Stimulated activated CD8-positive, alpha-beta memory T cell treated with anti-CD3 and anti-CD28 coated beads, Interleukin-15, amount 100 ng/mL, for 48 hours (primary cell): ENCODE results near the gene PTPN14.

Experiments used
- DNase-seq, 2 donors: peaks; one replicate each; pipeline ENCODE4 v3.0.0-alpha.2; 2020; ENCODE audit warnings: low read depth in 2 of 2

Gene PTPN14

DNA sequence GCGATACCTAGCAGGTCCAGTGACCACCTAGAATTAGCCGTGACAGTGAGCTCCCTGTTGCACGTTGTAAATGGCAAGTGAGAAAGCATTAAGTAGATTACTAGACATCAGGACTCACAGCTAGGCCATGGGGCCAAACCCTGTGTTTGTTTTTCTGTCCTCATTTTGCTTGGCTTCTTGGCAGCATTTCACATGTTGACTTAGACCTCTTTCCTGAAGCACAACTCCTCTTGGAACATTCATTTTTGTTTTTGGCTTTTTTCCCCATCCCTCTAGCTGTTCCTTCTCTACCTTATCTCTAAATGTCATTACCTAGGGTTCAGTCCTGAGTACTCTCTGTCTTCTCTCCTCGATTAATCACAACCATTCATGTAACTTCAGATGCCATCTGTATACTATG, 16.9 kb upstream of the PTPN14 start:
- DNase-seq: no peak

DNA sequence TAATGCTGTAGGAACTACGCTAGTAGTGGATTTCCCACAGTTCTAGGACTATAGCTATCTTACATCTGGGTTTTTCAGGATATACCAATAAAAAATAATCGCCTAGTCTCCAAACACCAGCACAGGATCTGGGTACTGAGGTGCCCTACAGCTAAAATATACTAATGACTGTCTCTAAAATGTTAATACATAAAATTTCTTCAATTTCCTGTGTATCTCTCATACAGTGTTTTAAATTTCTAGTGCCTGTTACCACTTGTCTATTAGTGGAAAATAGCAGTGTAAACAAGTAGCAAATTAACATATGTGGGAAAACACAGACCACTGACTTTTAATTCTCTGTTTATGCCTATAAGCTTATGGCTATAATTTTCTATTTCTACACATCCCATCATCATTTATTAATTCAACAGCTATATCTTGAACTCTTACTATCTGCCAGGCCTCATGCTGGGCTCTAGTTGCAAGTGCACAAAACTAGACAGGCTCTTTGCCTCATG, 16.1 kb upstream of the PTPN14 start:
- DNase-seq: no peak

DNA sequence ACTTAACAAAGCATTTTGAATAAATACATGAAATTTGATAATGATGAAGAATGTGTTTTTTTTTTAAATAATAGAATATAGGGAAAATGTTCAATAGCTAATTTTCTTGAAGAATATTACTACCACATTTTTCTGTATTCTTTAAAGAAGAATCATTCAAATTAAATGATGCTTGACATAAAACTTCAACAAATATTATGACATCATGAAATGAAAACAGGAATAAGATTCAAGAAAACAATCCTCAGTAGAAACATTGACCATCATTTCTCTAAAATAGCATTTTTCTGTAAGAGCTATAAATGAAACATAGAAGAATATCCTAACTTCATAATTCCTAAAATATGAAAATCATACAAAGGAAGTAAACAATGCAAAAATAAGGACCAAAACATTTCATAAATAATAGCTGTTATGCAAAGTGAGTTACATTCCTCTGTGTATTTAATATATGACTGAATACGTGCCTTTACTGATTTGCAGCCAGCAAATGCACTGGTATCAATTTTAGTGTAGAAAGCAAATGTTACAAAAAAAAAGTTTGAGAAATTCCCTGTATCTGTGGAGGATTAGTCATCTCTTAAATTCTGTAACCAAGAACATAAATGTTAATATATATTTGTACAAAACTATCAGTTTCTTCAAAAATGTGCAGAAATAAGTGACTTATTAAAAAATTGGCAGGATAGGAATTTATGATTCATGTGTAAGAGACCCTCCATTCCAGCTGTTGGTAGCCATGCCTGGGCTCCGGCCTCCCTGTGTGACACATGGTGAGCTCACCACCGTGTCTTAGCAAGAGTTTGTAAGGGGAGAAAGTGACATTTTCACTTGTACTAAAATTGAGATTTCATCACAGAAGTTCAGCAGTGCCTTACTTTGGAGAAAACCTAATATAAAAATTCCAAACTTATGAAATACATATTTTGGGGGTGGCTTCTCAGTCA, 15.0 kb upstream of the PTPN14 start:
- DNase-seq: peak in 1 of 2 donors; percentile 21

DNA sequence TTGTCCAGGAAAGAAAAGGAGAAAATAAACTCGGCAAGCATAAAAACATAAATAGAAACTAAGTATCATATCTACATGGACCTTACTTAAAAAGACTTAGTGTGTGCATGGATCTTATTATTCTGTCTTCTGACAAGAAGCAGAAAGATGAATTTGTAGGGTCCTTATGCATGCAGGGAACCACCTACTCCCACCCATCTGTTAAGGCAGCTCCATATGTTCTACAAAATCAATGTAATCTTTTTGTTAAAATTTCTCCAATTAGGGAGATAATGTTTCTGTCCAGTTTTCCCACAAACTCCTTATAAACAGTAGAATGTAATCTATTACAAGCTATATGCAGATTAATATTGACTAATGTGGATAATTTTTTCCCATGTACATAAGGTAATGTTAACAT, 13.9 kb upstream of the PTPN14 start:
- no peak for DNase-seq

DNA sequence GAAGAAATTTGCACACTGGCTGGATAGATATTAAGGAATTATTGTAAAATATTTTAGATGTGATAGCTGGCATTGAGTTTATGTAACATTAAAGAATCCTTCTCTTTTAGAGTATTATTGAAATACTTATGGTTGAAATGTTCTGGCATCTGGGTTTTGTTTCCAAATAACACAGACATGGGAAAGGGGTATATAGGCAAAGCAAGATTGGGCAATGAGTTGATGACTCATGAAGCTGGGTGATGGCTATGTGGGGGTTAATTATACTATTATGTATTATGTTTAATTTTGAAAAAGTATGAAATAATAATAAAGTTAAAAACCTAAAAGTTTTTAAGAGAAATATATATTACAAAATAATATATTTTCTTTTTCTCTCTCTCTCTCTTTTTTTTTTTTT, 12.5 kb upstream of the PTPN14 start:
- DNase-seq: no peak

DNA sequence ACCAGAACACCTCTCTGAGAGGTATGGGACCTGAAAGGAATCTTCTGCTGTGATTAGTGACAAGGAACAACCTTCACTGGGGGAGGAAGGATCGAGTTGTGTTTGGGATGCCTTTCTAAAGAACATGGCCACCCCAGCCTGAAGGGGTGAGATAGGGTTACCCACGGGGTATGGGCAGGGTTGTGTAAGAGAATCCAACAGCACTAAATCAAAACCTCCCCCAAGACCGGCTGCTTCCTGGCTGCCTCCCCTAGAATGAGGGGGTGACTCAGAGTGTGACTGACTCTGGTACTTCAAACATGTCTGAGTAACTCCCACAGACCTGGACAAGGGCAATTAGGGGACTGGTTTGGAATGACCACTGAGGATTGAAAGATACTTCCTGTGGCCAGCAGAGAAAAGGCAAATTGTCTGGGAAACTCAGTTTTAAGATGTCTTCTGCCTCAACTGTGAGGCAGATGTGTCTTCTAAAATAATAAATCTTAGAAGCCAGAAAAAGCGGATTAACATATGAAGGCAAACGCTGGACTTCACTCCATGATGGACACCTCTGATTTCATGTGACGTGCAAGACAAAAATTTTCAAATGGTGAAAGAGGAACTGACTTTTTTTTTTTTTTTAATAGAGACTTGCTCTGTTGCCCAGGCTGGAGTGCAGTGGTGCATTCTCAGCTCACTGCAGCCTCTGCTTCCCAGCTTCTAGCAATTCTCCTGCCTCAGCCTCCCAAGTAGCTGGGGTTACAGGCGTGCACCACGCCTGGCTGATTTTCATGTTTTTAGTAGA, 6.7 kb upstream of the PTPN14 start:
- no peak for DNase-seq

DNA sequence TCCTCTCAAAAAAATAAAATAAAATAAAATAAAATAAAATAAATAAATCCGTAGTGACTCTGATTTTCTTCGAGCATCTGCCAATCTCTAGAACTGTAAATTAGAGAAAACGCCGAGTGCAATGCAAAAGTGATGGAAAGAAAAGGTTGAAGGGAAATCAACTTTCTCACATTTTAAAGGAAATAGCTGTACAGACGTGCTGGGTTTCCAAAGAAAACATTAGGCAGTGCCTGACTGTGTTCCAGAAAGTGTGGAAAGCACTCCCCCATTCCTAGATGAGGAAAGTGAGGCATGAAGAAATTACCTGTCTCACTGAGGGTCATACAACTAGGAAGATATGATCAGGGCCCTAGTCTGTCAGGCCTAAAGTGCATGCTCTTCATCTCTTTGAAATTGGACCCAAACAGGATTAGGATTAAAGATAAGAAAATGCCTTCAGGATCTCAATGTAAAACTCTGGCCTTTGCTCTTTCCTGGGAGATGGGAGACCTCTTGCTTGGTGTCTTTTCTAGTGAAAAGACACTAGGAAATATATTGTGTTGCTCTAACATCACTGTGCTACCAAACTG, 1.8 kb upstream of the PTPN14 start:
- no peak for DNase-seq

DNA sequence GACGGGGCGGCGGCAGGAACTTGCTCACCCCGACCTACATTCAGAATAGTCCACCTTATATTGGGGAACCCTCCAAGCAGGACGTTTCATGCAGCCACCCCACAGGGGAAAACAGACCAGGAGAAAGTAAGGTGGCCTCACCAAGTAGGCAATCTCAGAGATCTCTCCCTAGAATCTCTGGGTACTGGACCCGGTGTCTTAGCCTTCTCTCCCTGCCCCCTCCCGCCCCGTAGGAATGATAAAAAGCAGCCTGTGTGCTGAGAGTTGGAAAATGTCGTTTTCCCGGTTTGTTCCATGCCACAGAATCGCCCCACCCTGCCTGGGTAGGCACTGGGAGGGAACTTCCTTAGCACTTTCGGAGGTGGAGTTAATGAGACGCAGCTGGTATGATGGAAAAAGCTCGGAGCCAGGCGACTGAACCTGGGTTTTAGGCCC, 789 bp upstream of the PTPN14 start:
- no peak for DNase-seq

DNA sequence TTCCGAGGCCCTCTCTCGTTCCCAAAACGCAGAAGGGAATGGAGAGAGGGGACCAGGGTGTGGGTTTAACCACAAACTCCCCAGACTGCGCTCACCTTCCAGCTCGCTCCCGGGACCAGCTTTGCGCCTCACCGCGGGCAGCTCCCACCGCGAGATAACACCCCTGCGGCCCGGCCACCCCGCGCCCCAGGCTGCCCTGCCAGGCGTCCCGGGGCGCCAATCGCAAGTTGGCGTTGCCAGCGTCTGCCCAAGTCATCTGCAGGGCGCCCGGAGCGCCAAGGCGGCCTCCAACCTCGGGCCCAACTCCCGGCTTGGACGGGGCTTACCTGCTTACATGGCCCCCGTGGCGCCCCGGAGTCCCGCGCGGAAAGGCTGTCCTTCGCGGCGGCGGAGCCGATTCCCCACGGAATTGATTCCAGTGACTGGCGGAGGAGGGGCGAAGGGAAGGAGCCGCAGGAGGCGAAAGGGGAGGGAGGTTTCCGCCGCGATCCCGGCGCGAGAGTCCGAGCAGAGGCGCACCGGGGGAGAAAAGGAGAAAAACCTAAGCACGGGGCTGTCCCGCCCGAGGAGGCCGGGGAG, 456 bp downstream of the PTPN14 start:
- DNase-seq: no peak

DNA sequence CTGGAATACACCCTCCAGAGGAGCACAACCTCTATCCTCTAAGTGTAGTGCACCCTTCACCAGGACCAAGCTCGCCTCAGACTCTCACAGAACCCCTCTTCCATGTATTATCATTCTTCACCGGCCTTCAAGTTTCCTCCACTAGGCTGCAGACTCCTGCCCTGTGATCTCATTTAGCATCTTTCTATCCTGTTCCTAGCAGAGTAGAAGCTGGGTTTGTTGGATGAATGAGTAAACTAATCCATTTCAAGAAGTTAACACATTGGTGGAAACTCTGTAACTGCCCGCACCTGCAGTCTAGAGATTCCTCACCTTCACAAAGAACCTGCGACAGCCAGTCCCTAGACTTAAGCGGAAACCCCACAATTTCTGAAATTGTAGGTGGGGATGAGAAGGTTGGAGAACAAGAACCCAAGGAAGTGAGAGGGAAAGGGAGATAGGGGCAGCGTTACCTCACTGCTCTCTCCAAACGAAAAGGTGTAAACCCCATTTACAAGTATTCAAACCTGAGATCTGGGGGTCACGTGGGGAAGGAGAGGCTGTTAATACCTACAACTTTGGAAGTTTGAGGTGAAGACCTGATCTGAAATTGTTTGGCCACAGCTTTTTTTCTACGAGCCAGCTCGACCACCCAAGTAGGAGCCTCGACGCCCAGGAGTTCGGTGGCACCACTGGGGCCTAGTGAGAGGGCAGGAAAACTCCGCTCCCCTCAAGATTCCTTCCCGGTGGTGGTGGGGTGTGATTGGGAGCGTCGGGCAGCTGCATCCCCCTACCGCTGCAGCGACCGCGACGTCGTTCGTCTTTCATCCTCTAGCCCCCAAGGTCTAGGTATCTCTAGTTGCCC, 1.2 kb downstream of the PTPN14 start:
- no peak for DNase-seq

DNA sequence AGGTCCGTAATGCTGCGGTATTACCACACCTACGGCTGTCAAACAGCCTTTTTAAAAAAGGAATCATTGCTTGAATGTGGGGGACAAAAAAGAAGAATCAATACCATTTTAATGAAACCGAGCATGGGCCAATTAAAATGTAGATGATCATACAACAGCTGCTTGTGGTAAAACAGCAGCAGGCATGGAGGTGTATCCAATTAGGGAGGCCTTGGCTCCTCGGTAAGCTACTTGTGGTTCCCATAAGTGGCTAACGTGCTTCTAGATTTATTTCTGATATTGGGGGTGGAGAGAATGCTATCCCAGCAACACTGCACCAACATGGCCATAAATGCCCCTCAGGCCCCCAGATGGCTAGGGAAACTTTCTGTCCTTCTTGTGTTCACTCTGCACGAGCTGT, 1.8 kb downstream of the PTPN14 start:
- DNase-seq: no peak

DNA sequence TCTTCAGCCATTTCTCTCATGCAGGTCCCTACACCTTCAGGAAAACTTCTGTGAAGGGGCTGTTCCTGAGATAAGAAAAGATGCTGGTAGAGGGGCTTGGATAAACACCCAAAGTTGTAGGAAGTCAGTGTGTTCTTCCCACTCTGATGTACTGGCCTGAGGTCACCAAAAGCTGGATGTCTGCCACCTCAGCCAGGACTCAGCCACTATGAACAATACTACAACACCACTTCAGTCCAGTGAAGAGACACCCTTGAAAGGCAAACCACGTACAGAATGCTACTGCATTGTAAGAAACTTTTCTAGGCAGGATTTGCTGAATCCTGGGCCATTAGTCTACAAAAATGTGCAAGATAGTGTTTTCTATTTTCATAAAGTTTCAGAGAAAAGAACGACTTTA, 2.4 kb downstream of the PTPN14 start:
- no peak for DNase-seq

DNA sequence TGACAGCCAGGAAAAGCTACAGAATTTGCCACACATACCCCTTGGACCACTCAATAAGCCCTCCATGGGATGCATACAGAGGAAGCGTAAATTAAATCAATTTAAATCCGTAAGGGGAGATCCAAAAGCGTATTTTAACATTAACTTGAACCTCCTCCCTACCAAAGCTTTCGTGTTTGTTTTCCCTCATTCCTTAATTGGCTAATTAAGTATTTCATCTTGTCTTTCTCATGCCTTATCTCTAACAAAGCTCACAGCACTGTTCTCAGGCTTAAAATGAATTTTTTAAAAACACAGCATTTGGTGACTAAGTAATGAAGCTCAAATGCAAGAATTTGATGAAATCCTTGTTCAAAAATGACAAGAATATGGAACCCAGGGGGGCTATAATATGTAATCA, 3.1 kb downstream of the PTPN14 start:
- DNase-seq: no peak

DNA sequence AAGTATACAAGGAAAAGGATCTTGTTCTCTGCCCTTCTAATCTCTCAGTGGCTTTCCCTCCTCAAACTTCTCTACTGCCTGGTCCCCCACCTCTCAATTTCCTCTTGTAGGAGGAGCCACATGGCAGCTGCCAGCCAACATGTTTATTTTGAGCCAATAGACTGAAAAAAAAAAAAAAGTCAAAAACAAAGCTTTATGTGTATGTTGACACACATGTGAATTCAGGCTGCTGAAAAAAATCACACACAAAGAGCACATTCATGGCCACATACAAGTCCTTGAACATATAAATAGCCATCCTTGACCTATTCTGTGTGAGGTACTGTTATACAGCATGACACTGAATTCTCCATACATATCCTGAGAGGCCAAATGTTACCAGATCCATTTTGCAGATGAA, 3.7 kb downstream of the PTPN14 start:
- no peak for DNase-seq

DNA sequence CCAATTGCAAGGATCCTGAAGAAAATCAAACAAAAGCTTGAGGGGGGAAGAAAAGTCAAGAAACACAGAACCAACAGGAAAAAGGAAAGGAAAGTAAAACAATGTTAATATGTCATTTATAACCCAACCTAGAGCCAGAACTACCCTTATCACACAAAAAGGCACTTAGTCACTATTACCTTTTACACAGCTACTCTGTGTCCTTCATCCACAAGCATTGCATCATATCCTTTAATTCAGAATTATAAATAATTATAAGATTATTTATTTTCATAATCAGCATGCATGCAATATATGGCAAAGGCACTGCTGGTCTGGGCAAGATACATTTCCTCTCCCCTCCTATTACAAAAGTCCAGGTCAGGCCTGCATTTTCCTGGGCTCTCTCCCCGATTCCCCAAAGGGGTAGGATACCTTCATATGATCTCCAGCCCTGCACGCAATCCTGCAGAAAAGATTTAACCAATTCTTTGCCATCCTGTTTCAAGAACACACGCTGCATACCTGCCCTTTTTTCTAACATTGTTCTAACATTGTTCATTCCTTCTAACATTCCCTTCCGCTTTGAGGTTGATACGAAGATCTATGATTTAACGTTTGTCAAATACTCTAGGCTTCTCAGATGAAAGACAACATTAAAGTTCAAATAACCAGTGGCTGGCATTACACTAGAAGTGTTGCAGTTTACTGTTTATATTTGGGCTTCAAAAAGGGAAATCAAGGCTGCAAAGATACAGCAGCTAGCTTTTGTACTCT, 4.3 kb downstream of the PTPN14 start:
- DNase-seq: no peak

DNA sequence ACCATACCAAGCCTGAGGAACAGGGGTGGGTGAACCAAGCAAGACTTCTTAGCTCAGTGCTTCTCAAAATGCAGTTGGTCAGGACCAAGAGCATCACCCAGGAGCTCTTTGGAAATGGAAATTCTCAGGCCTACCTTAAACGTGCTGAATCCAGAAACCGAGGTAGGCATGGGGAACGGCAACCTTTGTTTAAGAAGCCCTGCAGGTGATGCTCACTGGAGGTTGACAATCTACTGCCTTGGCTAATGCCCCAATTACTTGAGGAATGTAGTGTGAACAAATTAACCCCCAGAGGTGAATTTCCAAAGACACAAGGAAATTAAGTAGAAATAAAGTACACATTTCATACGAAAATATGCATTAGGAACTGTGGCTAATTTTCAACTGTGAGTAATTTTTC, 5.3 kb downstream of the PTPN14 start:
- DNase-seq: no peak

DNA sequence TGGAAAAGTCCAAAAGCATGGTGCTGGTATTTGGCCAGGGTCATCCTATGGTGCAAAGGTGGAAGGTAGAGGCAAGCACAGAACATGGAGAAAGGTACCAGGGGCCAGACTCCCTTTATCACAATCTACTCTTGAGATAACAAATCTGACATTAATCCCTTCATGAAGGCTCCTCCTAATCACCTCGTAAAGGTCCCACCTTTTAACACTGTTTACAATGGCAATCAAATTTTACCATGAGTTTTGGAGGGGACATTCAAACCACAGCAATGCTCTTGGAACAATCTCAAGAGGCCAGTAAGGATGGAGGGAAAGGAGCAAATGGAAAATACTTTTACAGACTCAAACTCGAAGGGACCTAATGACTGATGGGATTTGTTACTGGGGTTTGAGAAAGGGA, 6.1 kb downstream of the PTPN14 start:
- no peak for DNase-seq

DNA sequence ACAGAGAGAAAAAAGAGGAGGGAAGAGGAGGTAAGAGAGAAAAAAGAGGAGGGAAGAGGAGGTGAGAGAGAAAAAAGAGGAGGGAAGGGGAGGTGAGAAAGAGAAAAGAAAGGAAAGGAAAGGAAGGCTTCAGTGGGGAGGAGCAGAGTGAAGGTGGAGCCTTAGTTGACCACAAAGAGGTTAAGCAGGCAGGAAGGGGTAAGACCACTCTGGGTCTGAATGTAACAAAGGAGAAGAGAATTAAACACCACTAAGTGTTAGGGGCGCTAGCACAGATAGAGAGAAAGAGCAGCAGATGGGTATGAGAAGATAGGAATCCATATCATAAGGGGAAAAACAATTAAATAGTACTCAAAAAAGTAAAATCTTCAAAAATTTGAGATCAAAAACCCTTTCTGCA, 6.6 kb downstream of the PTPN14 start:
- DNase-seq: no peak

DNA sequence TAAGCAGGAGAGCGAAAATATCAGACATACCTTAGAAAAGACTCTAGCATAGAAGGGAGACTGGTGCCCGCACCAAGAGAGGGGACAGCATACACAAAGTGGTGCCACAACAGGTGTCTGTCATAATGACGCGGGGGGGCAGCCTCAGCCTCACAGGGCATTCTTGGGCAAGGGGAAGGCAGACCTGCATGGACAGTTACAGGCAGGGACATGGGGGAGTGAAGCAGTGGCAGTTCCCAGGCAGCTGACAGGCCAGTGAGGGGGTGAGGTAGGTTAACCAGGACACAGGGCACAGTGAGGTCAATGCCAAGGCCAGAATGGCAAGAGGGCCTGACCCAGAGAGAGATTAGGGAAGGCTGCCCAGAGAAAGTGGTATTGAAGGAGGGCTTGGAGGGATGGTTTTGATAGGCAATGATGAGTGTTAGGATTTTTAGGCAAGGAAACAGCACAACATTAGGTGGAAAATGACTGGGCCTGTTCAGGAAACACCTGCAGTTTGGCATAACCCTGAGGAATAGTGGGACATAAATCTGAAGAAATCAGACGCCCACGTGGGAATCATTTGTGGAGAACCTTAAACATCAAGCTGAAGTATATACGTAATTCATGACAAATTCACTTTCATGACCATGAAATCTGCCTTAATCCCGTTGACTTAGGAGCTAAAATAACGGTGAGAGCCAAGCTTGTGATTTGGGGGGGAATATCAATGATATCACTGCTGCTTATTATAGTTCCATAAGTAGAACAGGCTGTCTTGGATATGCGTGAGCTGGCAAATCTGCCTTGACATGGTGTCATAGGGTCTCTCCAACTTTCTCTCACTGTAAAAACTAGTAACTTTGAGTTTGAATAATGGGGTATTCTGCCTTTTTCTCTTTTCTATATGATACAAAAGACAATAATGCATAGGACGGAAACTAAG, 8.9 kb downstream of the PTPN14 start:
- no peak for DNase-seq
